Upper lobe of right lung (tissue), 1 donor: ENCODE results near the gene TCF7L2. TPM values are rescaled to one million over a fixed set of nuclear protein-coding genes. Genes with fewer than 3 reads are reported as not detected.

Experiments
- ATAC-seq: fragments of 200-7000 bp; cut with Tn5 transposase; one replicate; pipeline ENCODE4 v1.9.1; 2020; ENCODE audit warnings: mild to moderate bottlenecking, moderate library complexity
- DNase-seq: peaks from one replicate; pipeline ENCODE4 v3.0.0-alpha.2; 2020
- H3K27ac ChIP-seq: fragments of 200-600 bp; one replicate; pipeline ENCODE4 v1.8.0; 2022
- H3K27me3 ChIP-seq: fragments of 200-600 bp; one replicate; pipeline ENCODE4 v1.8.0; 2022; ENCODE audit warnings: mild to moderate bottlenecking
- H3K36me3 ChIP-seq: fragments of 200-600 bp; one replicate; pipeline ENCODE4 v1.8.0; 2022
- H3K4me1 ChIP-seq: fragments of 200-600 bp; one replicate; pipeline ENCODE4 v1.8.0; 2022
- H3K4me3 ChIP-seq: fragments of 200-600 bp; one replicate; pipeline ENCODE4 v1.8.0; 2022; ENCODE audit warnings: mild to moderate bottlenecking
- H3K9me3 ChIP-seq: fragments of 200-600 bp; one replicate; pipeline ENCODE4 v1.8.0; 2022
- intact Hi-C: fragments of 100-400 bp; cut with DNase I; formaldehyde crosslinking; loops from one replicate; pipeline ENCODE4 v1.11.0; 2022
- total RNA-seq: library from RNA; stranded (reverse); fragmentation: NEBNext Ultra II Directional; extraction: Animal tissue kit (Norgen Biotek cat#: 25700); gene quantifications from one replicate; pipeline ENCODE4 v1.2.1, GENCODE V29; 2021
- TF ChIP-seq, protein P1 (sequence below): fragments of 200-600 bp; IDR thresholded peaks from one replicate; pipeline ENCODE4 v1.8.0; 2022; ENCODE audit warnings: antibody characterized with exemption
- donor health status: DM: no; HTN: yes; CAD: no; lungs with severe emphysema.

TCF7L2 gene
- total RNA-seq, 1 donor from 2014 or later = 47.4 TPM

DNA sequence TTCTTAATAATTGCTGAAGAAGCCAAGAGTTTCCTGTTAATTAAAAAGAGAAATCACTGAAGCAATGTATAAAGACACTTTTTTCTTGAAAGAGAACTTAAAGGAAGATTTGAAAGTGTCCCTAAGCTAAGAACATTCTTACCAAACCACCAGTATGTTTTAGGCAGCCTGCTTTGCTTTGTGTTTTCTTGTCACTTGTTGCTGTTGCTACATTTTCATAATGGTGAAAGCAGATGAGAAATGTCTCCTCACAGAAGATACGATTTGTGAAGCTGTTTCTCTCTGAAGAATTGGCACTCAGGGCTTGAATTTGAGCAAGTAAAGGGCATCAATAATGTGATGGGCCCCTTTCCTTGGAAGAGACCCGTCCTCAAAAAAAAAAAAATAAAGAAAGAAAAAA, 30.9 kb downstream of the TCF7L2 start:
- no peak overlapping the region for H3K27ac ChIP-seq
- no peak for DNase-seq
- no peak overlapping the region for H3K4me3 ChIP-seq
- TF ChIP-seq, protein P1, sequence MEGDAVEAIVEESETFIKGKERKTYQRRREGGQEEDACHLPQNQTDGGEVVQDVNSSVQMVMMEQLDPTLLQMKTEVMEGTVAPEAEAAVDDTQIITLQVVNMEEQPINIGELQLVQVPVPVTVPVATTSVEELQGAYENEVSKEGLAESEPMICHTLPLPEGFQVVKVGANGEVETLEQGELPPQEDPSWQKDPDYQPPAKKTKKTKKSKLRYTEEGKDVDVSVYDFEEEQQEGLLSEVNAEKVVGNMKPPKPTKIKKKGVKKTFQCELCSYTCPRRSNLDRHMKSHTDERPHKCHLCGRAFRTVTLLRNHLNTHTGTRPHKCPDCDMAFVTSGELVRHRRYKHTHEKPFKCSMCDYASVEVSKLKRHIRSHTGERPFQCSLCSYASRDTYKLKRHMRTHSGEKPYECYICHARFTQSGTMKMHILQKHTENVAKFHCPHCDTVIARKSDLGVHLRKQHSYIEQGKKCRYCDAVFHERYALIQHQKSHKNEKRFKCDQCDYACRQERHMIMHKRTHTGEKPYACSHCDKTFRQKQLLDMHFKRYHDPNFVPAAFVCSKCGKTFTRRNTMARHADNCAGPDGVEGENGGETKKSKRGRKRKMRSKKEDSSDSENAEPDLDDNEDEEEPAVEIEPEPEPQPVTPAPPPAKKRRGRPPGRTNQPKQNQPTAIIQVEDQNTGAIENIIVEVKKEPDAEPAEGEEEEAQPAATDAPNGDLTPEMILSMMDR = no peak
- no peaks in the 10 kb centered on the region for H3K27me3 ChIP-seq
- no peak for ATAC-seq
- intact Hi-C loops = no loop called here
- no peaks in the 10 kb centered on the region for H3K9me3 ChIP-seq
- peaks cover 18% of the 10 kb centered on the region for H3K4me1 ChIP-seq
- H3K36me3 ChIP-seq = no peaks in the 10 kb centered on the region

DNA sequence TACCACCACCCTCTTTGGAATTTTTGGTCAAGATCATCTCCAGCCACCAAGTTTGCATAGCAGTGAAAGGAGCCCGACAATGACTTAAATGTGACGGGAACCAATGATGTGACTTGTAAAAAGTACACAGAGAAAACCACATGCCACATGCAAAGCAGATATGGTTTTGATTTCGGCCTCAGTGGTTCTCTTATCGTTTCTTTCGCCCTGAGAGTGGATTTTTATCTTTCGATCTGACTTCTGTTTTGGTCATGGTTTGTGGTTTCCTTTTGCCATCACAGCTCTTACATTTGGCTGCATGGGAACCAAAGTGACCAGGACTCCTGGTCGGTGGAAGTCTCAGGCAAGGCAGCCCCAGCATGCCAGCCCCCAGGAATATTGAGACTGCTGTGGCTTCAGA, 31.5 kb downstream of the TCF7L2 start:
- Histone ChIP-seq H3K4me1 (peaks cover 25% of the 10 kb centered on the region), H3K27me3 (no peaks in the 10 kb centered on the region), H3K36me3 (no peaks in the 10 kb centered on the region), H3K4me3 (no peak overlapping the region), H3K27ac (no peak overlapping the region), H3K9me3 (no peaks in the 10 kb centered on the region)
- no peak for DNase-seq
- intact Hi-C loops = no loop called here
- TF ChIP-seq, protein P1 = no peak
- ATAC-seq = no peak

DNA sequence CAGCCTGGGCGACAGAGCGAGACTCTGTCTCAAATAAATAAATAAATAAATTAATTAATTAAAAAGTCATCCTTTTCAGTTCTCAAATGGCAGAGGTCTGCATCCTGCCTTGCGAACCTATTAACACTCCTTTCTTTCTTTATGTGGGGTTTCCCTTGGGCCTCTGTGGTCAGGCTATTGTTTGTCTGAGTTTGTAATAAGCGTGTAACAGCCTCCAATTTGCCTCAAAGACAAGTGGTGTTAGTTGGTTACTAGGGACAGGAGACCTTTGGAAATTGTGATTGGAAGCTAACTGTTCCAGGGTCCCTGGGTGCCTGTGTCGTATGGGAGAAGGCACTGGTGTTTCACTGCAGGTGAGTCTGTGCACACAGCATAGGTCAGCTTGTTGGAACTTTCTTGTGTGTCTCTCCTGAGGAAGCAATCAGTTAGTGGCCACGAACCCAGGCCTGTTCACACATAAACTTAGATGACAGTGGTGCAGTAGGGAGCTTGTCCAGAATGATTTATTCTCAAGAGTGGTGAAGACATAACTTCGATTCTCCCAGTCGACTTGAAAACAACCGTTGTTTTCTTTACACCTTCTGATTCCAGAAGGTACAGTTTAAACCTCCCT, 33.5 kb downstream of the TCF7L2 start:
- Histone ChIP-seq H3K27me3 (no peaks in the 10 kb centered on the region), H3K36me3 (no peaks in the 10 kb centered on the region), H3K4me1 (peaks cover 31% of the 10 kb centered on the region), H3K27ac (no peak overlapping the region), H3K4me3 (no peak overlapping the region), H3K9me3 (no peaks in the 10 kb centered on the region)
- intact Hi-C loops = no loop called here
- TF ChIP-seq, protein P1 = no peak
- DNase-seq = no peak
- ATAC-seq = no peak

DNA sequence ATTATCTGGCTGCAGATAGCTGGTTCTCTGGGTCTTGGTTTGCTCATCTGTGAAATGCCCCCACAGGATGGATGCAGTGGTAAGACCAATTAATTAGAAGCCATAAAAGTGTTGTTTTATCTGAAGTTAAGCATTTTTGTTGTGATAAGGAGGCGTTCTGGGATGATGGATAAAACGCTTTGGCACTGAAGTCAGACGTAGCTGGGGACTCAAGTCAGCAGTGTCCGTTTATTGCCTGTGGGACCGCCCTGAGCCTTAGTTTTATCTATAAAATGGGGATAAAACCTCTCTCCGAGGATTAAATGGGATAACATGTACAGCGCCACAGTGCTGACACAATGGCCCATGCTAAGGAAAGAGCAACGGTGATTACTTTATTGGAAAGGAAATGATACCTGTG, 34.7 kb downstream of the TCF7L2 start:
- Histone ChIP-seq H3K4me1 (peaks cover 36% of the 10 kb centered on the region), H3K4me3 (no peak overlapping the region), H3K27me3 (no peaks in the 10 kb centered on the region), H3K27ac (no peak overlapping the region), H3K36me3 (no peaks in the 10 kb centered on the region), H3K9me3 (no peaks in the 10 kb centered on the region)
- intact Hi-C loops = no loop called here
- ATAC-seq (no peak), DNase-seq (no peak)
- TF ChIP-seq, protein P1 = no peak

DNA sequence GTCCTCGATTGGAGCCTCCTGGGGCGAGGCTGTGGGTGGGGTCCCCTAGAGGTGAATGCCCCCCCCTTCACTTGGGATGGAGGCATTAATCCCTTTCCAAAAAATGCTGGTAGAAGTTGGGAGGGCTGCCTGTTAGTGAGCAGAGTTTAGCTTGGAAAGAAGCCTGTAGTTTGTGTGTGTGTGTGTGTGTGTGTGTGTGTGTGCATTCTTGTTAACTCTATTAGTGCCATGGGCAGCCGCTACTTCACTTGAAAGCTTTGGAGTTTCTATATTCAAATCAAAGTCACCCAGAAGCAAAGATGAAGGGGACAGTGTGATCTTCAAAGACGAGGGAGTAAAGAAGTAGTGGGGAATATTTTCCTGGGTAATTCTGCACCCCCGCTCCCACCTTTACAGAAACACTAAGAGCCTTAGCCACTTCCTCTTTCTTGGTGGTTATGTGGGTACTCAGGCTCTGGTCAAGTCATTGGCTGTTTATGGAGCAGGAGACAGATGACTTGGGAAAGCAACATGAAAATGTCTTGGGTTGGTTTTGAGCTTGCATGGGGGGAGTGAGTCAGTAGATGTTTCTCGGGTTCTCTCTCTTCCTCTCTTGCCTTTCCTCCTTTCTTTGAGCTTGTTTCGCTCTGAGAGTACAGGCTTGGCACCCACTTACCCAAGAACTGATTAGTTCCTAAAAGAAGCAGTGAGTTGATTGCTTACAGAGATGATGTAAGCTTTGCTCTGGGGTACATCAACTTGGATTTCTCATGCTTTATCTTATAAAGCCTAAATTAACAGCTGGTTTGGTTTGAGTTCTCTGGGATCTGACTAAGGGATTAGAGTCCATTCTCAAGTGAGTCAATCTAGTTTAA, 35.9 kb downstream of the TCF7L2 start:
- no peaks in the 10 kb centered on the region for H3K27me3 ChIP-seq
- ATAC-seq (peak; percentile 94), DNase-seq (no peak)
- intact Hi-C loops = no loop called here
- H3K4me1 ChIP-seq = peaks cover 35% of the 10 kb centered on the region
- H3K36me3 ChIP-seq = no peaks in the 10 kb centered on the region
- TF ChIP-seq, protein P1 = no peak
- no peaks in the 10 kb centered on the region for H3K9me3 ChIP-seq
- H3K27ac ChIP-seq = no peak overlapping the region
- no peak overlapping the region for H3K4me3 ChIP-seq
